Neural cell (in vitro differentiated cells): ENCODE measurements around the gene CCDC102A. TPM values are rescaled to one million over a fixed set of nuclear protein-coding genes. Genes with fewer than 3 reads are reported as not detected.

Source experiments
- H2AFZ ChIP-seq: fragments of 200-600, 300-800 bp; sonication (generic), shearing (Covaris generic); 2 replicates; pipeline ENCODE4 v1.6.0; 2014; ENCODE audit warnings: low read depth, mild to moderate bottlenecking, antibody characterized with exemption, low read length, moderate library complexity
- H3F3A ChIP-seq: fragments of 200-600 bp; shearing (Covaris generic); 2 replicates; pipeline ENCODE4 v1.6.1; 2016; ENCODE audit warnings: mild to moderate bottlenecking, moderate library complexity, mixed read lengths, antibody characterized with exemption, low read length; ENCODE audit not compliant: insufficient read depth, poor library complexity, severe bottlenecking
- H3K27ac ChIP-seq: fragments of 200-600, 300-800 bp; sonication (generic), shearing (Covaris generic); 2 replicates; pipeline ENCODE4 v1.5.1; 2014; ENCODE audit warnings: mild to moderate bottlenecking, low read length, moderate library complexity
- H3K27me3 ChIP-seq: fragments of 300-800, 200-600 bp; sonication (generic), shearing (Covaris generic); 2 replicates; pipeline ENCODE4 v1.6.0; 2014; ENCODE audit warnings: mild to moderate bottlenecking, low read depth, low read length, moderate library complexity; ENCODE audit not compliant: insufficient read depth
- H3K36me3 ChIP-seq: fragments of 300-800, 200-600 bp; sonication (generic), shearing (Covaris generic); 2 replicates; pipeline ENCODE4 v1.5.1; 2014; ENCODE audit warnings: mild to moderate bottlenecking, antibody characterized with exemption, low read length, moderate library complexity; ENCODE audit not compliant: insufficient read depth
- H3K4me2 ChIP-seq: fragments of 300-800, 200-600 bp; sonication (generic), shearing (Covaris generic); 2 replicates; pipeline ENCODE4 v1.6.0; 2014; ENCODE audit warnings: mild to moderate bottlenecking, low read length
- H3K4me3 ChIP-seq: fragments of 300-800, 200-600 bp; sonication (generic), shearing (Covaris generic); 2 replicates; pipeline ENCODE4 v1.5.1; 2014; ENCODE audit warnings: mild to moderate bottlenecking, low read length, moderate library complexity
- H3K79me2 ChIP-seq: fragments of 200-600 bp; shearing (Covaris generic); replicated peaks from 2 replicates; pipeline ENCODE4 v1.6.0; 2014; ENCODE audit warnings: mild to moderate bottlenecking, low read length, moderate library complexity; ENCODE audit not compliant: insufficient read depth
- H3K9ac ChIP-seq: fragments of 300-800, 200-600 bp; sonication (generic), shearing (Covaris generic); 2 replicates; pipeline ENCODE4 v1.6.1; 2016; ENCODE audit warnings: mild to moderate bottlenecking, low read length, mixed read lengths
- H3K9me2 ChIP-seq: fragments of 200-600 bp; shearing (Covaris generic); 2 replicates; pipeline ENCODE4 v1.6.1; 2016; ENCODE audit warnings: mild to moderate bottlenecking, low read length, mixed read lengths; ENCODE audit not compliant: insufficient read depth
- H3K9me3 ChIP-seq: fragments of 200-600, 300-800 bp; sonication (generic), shearing (Covaris generic); 2 replicates; pipeline ENCODE4 v1.6.1; 2016; ENCODE audit warnings: mild to moderate bottlenecking, mixed run types, low read length, moderate library complexity, mixed read lengths
- H4K20me1 ChIP-seq: fragments of 200-600 bp; shearing (Covaris generic); 2 replicates; pipeline ENCODE4 v1.6.1; 2016; ENCODE audit warnings: mild to moderate bottlenecking, mixed run types; ENCODE audit not compliant: insufficient read depth
- EP300 ChIP-seq: fragments of 450-650 bp; conservative IDR thresholded peaks from 2 replicates; pipeline ENCODE4 v1.6.1; 2014; ENCODE audit warnings: antibody characterized with exemption, mild to moderate bottlenecking, moderate library complexity; ENCODE audit not compliant: poor library complexity, severe bottlenecking
- EZH2 ChIP-seq: fragments of 200-600, 300-800 bp; shearing (Covaris generic), sonication (generic); IDR thresholded peaks from 2 replicates; pipeline ENCODE4 v1.6.1; 2014; ENCODE audit warnings: antibody characterized with exemption, low read length, borderline replicate concordance, mild to moderate bottlenecking; ENCODE audit not compliant: insufficient read depth, poor library complexity, severe bottlenecking
- MXI1 ChIP-seq: fragments of 450-650 bp; conservative IDR thresholded peaks from 2 replicates; pipeline ENCODE4 v1.6.1; 2014; ENCODE audit warnings: antibody characterized with exemption, mild to moderate bottlenecking; ENCODE audit not compliant: poor library complexity, severe bottlenecking
- POLR2AphosphoS5 ChIP-seq: IDR thresholded peaks from 2 replicates; pipeline ENCODE4 v1.6.1; 2012
- RAD21 ChIP-seq: fragments of 450-650 bp; conservative IDR thresholded peaks from 2 replicates; pipeline ENCODE4 v1.6.1; 2014; ENCODE audit warnings: antibody characterized with exemption, mild to moderate bottlenecking, moderate library complexity
- SMC3 ChIP-seq: fragments of 450-650 bp; conservative IDR thresholded peaks from 2 replicates; pipeline ENCODE4 v1.6.1; 2014; ENCODE audit warnings: antibody characterized with exemption, mild to moderate bottlenecking, moderate library complexity; ENCODE audit not compliant: poor library complexity
- TAF1 ChIP-seq: IDR thresholded peaks from 2 replicates; pipeline ENCODE4 v1.6.1; 2012; ENCODE audit warnings: low read depth
- polyA plus RNA-seq: library from polyadenylated mRNA; depleted of rRNA; stranded (reverse); fragments of >200 nt; gene quantifications from 2 replicates; pipeline ENCODE4 v1.2.3, GENCODE V29; 2014
- TF ChIP-seq, protein P1 (sequence below): IDR thresholded peaks from 2 replicates; pipeline ENCODE4 v1.6.1; 2012; ENCODE audit warnings: borderline replicate concordance
- TF ChIP-seq, protein P2 (sequence below): fragments of 450-650 bp; IDR thresholded peaks from 2 replicates; pipeline ENCODE4 v1.5.1; 2014; ENCODE audit warnings: antibody characterized with exemption, mild to moderate bottlenecking, moderate library complexity; ENCODE audit not compliant: poor library complexity, severe bottlenecking

The CCDC102A gene
- polyA plus RNA-seq, 1 donor from 2014 or later, result 0.20 TPM

DNA sequence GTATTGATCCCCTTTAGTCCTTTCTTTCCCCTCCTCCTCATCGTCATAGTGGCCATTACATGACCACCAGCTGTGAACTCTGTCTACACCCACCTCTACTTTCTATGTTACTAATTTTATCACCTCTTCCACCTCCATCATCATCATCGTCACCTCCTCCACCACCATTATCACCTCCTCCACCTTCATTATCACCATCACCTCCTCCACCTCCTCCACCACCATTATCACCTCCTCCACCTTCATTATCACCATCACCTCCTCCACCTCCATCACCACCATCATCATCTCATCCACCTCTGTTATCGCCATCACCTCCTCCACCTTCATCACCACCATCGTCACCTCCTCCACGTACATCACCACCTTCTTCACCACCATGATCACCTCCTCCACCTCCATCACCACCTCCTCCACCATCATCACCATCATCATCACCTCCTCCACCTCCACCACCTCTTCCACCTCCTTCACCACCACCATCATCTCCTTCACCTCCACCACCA is 31.9 kb upstream of the CCDC102A start (continued):
- TF ChIP-seq EP300, result no peak

DNA sequence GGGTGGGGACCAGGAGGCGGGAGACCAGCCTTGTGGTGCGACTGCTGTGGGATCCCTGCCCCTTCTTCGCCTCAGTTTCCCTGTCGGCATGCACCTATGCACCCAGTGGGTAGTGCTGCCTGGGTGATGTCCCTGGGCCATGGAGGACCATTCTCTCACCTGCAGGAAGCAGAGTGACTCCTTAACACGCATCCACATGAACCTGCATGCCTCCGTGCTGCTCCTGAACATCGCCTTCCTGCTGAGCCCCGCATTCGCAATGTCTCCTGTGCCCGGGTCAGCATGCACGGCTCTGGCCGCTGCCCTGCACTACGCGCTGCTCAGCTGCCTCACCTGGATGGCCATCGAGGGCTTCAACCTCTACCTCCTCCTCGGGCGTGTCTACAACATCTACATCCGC is 31.3 kb upstream of the CCDC102A start:
- no peaks in the 10 kb centered on the region for H3K9me2 ChIP-seq

DNA sequence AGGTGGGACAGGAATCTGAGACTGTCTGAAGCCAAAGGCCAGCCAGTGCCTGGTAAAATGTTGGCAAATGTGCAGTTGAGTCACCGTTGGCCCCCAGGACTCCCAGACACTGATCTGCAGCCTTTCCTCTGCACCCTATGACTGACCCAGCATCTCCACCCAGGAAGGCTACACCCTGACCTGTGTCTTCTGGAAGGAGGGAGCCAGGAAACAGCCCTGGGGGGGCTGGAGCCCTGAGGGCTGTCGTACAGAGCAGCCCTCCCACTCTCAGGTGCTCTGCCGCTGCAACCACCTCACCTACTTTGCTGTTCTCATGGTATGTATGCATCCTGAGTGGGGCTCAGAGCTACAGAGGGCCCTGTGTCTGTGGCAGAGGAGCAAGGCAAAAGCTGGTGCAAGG is 30.1 kb upstream of the CCDC102A start:
- Histone ChIP-seq H3K27me3 (no peaks in the 10 kb centered on the region), H3K4me3 (no peak overlapping the region)
- TF ChIP-seq EP300 (no peak), TAF1 (no peak), SMC3 (no peak), RAD21 (no peak), MXI1 (no peak), EZH2 (no peak)
- TF ChIP-seq, protein P1, sequence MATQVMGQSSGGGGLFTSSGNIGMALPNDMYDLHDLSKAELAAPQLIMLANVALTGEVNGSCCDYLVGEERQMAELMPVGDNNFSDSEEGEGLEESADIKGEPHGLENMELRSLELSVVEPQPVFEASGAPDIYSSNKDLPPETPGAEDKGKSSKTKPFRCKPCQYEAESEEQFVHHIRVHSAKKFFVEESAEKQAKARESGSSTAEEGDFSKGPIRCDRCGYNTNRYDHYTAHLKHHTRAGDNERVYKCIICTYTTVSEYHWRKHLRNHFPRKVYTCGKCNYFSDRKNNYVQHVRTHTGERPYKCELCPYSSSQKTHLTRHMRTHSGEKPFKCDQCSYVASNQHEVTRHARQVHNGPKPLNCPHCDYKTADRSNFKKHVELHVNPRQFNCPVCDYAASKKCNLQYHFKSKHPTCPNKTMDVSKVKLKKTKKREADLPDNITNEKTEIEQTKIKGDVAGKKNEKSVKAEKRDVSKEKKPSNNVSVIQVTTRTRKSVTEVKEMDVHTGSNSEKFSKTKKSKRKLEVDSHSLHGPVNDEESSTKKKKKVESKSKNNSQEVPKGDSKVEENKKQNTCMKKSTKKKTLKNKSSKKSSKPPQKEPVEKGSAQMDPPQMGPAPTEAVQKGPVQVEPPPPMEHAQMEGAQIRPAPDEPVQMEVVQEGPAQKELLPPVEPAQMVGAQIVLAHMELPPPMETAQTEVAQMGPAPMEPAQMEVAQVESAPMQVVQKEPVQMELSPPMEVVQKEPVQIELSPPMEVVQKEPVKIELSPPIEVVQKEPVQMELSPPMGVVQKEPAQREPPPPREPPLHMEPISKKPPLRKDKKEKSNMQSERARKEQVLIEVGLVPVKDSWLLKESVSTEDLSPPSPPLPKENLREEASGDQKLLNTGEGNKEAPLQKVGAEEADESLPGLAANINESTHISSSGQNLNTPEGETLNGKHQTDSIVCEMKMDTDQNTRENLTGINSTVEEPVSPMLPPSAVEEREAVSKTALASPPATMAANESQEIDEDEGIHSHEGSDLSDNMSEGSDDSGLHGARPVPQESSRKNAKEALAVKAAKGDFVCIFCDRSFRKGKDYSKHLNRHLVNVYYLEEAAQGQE, result no peak
- TF ChIP-seq, protein P2, sequence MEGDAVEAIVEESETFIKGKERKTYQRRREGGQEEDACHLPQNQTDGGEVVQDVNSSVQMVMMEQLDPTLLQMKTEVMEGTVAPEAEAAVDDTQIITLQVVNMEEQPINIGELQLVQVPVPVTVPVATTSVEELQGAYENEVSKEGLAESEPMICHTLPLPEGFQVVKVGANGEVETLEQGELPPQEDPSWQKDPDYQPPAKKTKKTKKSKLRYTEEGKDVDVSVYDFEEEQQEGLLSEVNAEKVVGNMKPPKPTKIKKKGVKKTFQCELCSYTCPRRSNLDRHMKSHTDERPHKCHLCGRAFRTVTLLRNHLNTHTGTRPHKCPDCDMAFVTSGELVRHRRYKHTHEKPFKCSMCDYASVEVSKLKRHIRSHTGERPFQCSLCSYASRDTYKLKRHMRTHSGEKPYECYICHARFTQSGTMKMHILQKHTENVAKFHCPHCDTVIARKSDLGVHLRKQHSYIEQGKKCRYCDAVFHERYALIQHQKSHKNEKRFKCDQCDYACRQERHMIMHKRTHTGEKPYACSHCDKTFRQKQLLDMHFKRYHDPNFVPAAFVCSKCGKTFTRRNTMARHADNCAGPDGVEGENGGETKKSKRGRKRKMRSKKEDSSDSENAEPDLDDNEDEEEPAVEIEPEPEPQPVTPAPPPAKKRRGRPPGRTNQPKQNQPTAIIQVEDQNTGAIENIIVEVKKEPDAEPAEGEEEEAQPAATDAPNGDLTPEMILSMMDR, result no peak

More for the DNA sequence above, 31.3 kb upstream of the CCDC102A start:
- Histone ChIP-seq H3K9me3 (no peaks in the 10 kb centered on the region), H3K27me3 (no peaks in the 10 kb centered on the region), H3K4me3 (no peak overlapping the region), H3K9ac (no peak overlapping the region), H3K36me3 (no peaks in the 10 kb centered on the region), H2AFZ (no peak overlapping the region), H4K20me1 (no peaks in the 10 kb centered on the region), H3F3A (no peaks in the 10 kb centered on the region), H3K4me2 (no peak overlapping the region), H3K79me2 (no peaks in the 10 kb centered on the region), H3K27ac (no peak overlapping the region)
- TF ChIP-seq POLR2AphosphoS5 (no peak), EZH2 (no peak), SMC3 (no peak), TAF1 (no peak), MXI1 (no peak), EP300 (no peak), RAD21 (no peak)
- TF ChIP-seq, protein P2, result no peak
- TF ChIP-seq, protein P1, result no peak

More for the DNA sequence above, 30.1 kb upstream of the CCDC102A start:
- Histone ChIP-seq H3F3A (no peaks in the 10 kb centered on the region), H3K9me3 (peaks cover 7% of the 10 kb centered on the region), H3K27ac (no peak overlapping the region), H3K9me2 (no peaks in the 10 kb centered on the region), H3K9ac (no peak overlapping the region), H2AFZ (no peak overlapping the region), H3K79me2 (no peaks in the 10 kb centered on the region), H4K20me1 (no peaks in the 10 kb centered on the region), H3K36me3 (no peaks in the 10 kb centered on the region), H3K4me2 (no peak overlapping the region)
